ENCODE results near the gene PPP1R7.

The PPP1R7 gene

DNA sequence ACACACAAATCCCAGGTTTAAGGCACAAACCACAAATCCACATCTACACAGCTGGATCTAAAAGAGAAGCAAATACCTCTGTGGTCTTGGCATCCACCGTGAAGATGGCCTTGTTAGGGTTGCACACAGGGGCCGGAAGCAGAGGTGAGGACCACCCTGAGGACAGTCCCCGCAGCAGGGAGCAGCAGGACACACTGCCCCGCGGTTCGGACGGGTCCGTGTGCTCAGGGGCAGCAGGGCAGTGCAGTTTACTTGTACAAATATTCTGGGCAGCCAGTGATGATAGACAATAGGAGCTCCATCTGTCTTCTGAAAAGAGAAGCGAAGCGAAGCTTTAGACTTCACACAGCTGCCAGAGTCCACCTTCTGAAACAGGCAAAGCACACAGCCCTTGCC lies 9.8 kb upstream of the PPP1R7 start (continued):
- TF ChIP-seq ZNF530 (tag by site-specific recombination; IDR thresholded peaks at IDR 0.05; ENCODE audit: low read depth) (no peak), ZNF404 (tag by site-specific recombination; IDR thresholded peaks at IDR 0.05) (no peak), ZNF184 (tag by site-specific recombination; IDR thresholded peaks at IDR 0.05) (no peak), HOXA7 (CRISPR knock-in tag; IDR thresholded peaks at IDR 0.05; ENCODE audit: borderline replicate concordance) (no peak), ZNF366 (tag by site-specific recombination; conservative IDR thresholded peaks at IDR 0.05) (no peak), ZNF394 (tag by site-specific recombination; IDR thresholded peaks at IDR 0.05; ENCODE audit: borderline replicate concordance) (no peak), ZNF311 (tag by site-specific recombination; IDR thresholded peaks at IDR 0.05; ENCODE audit: borderline replicate concordance) (no peak)
- TF ChIP-seq, protein P1, sequence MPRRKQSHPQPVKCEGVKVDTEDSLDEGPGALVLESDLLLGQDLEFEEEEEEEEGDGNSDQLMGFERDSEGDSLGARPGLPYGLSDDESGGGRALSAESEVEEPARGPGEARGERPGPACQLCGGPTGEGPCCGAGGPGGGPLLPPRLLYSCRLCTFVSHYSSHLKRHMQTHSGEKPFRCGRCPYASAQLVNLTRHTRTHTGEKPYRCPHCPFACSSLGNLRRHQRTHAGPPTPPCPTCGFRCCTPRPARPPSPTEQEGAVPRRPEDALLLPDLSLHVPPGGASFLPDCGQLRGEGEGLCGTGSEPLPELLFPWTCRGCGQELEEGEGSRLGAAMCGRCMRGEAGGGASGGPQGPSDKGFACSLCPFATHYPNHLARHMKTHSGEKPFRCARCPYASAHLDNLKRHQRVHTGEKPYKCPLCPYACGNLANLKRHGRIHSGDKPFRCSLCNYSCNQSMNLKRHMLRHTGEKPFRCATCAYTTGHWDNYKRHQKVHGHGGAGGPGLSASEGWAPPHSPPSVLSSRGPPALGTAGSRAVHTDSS (tag by site-specific recombination; IDR thresholded peaks at IDR 0.05), result no peak
- TF ChIP-seq, protein P2, sequence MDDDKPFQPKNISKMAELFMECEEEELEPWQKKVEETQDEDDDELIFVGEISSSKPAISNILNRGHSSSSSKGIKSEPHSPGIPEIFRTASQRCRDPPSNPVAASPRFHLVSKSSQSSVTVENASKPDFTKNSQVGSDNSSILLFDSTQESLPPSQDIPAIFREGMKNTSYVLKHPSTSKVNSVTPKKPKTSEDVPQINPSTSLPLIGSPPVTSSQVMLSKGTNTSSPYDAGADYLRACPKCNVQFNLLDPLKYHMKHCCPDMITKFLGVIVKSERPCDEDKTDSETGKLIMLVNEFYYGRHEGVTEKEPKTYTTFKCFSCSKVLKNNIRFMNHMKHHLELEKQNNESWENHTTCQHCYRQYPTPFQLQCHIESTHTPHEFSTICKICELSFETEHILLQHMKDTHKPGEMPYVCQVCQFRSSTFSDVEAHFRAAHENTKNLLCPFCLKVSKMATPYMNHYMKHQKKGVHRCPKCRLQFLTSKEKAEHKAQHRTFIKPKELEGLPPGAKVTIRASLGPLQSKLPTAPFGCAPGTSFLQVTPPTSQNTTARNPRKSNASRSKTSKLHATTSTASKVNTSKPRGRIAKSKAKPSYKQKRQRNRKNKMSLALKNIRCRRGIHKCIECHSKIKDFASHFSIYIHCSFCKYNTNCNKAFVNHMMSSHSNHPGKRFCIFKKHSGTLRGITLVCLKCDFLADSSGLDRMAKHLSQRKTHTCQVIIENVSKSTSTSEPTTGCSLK (tag by site-specific recombination; IDR thresholded peaks at IDR 0.05), result no peak

- ChIA-PET POLR2A (interaction anchor here (0.8 kb wide), 1 partner anchor 8 kb away, joined by 3 read pairs; the partner anchor contains the start of gene PASK), CTCF (no interaction called here)
- Histone ChIP-seq H3K4me1 (ENCODE audit: control insufficient read depth, insufficient read depth, low read length) (no peaks in the 10 kb centered on the region), H3K27ac (ENCODE audit: extremely low read depth, low read depth, low read length) (no peak overlapping the region), H3K36me3 (ENCODE audit: control insufficient read depth in 2 of 2, insufficient read depth in 1 of 2, low read length in 2 of 2) (peaks cover 0 to 66% of the 10 kb centered on the region in 2 experiments; a peak in 2 of 3 replicates), H3K9me3 (ENCODE audit: control insufficient read depth, insufficient read depth, low read depth, low read length) (no peaks in the 10 kb centered on the region), H3K4me3 (ENCODE audit: low read depth, low read length) (no peak overlapping the region)
- TF ChIP-seq ZNF423 (tag by site-specific recombination; IDR thresholded peaks at IDR 0.05) (no peak), IKZF3 (tag by site-specific recombination; IDR thresholded peaks at IDR 0.05) (no peak), ZSCAN4 (tag by site-specific recombination; IDR thresholded peaks at IDR 0.05) (no peak), BCL6B (tag by site-specific recombination; IDR thresholded peaks at IDR 0.05) (no peak), ZNF202 (tag by site-specific recombination; IDR thresholded peaks at IDR 0.05; ENCODE audit: borderline replicate concordance) (no peak), ZNF121 (tag by site-specific recombination; IDR thresholded peaks at IDR 0.05) (no peak), ZNF404 (tag by site-specific recombination; IDR thresholded peaks at IDR 0.05) (no peak), ZSCAN30 (tag by site-specific recombination; IDR thresholded peaks at IDR 0.05) (no peak), ZNF426 (tag by site-specific recombination; IDR thresholded peaks at IDR 0.05) (no peak), ZNF558 (tag by site-specific recombination; IDR thresholded peaks at IDR 0.05) (no peak), GLIS1 (tag by site-specific recombination; IDR thresholded peaks at IDR 0.05) (no peak), ZNF10 (tag by site-specific recombination; IDR thresholded peaks at IDR 0.05) (no peak), ZSCAN18 (tag by site-specific recombination; IDR thresholded peaks at IDR 0.05) (no peak), ZBTB17 (tag by site-specific recombination; IDR thresholded peaks at IDR 0.05) (no peak)
- TF ChIP-seq, protein P3, sequence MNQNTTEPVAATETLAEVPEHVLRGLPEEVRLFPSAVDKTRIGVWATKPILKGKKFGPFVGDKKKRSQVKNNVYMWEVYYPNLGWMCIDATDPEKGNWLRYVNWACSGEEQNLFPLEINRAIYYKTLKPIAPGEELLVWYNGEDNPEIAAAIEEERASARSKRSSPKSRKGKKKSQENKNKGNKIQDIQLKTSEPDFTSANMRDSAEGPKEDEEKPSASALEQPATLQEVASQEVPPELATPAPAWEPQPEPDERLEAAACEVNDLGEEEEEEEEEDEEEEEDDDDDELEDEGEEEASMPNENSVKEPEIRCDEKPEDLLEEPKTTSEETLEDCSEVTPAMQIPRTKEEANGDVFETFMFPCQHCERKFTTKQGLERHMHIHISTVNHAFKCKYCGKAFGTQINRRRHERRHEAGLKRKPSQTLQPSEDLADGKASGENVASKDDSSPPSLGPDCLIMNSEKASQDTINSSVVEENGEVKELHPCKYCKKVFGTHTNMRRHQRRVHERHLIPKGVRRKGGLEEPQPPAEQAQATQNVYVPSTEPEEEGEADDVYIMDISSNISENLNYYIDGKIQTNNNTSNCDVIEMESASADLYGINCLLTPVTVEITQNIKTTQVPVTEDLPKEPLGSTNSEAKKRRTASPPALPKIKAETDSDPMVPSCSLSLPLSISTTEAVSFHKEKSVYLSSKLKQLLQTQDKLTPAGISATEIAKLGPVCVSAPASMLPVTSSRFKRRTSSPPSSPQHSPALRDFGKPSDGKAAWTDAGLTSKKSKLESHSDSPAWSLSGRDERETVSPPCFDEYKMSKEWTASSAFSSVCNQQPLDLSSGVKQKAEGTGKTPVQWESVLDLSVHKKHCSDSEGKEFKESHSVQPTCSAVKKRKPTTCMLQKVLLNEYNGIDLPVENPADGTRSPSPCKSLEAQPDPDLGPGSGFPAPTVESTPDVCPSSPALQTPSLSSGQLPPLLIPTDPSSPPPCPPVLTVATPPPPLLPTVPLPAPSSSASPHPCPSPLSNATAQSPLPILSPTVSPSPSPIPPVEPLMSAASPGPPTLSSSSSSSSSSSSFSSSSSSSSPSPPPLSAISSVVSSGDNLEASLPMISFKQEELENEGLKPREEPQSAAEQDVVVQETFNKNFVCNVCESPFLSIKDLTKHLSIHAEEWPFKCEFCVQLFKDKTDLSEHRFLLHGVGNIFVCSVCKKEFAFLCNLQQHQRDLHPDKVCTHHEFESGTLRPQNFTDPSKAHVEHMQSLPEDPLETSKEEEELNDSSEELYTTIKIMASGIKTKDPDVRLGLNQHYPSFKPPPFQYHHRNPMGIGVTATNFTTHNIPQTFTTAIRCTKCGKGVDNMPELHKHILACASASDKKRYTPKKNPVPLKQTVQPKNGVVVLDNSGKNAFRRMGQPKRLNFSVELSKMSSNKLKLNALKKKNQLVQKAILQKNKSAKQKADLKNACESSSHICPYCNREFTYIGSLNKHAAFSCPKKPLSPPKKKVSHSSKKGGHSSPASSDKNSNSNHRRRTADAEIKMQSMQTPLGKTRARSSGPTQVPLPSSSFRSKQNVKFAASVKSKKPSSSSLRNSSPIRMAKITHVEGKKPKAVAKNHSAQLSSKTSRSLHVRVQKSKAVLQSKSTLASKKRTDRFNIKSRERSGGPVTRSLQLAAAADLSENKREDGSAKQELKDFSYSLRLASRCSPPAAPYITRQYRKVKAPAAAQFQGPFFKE (tag by site-specific recombination; IDR thresholded peaks at IDR 0.05; ENCODE audit: borderline replicate concordance), result no peak
Observed at GRCh38 chr2:241141214-241141770, 9.0 kb upstream of the PPP1R7 start.
